Right renal cortex interstitium (tissue), 3 donors: ENCODE measurements around the gene TFAP2D. TPM values are rescaled to one million over a fixed set of nuclear protein-coding genes. Genes with fewer than 3 reads are reported as not detected.

ENCODE experiments used
- DNase-seq, 3 donors: peaks; one replicate each; pipeline ENCODE4 v3.0.0-alpha.2; 2013; ENCODE audit warnings: low read depth in 3 of 3, low spot score in 2 of 3
- polyA plus RNA-seq, 3 donors: library from polyadenylated mRNA; unstranded; fragments of 120-200 nt; gene quantifications; one replicate each; pipeline ENCODE4 v1.2.1, GENCODE V29; 2013; ENCODE audit not compliant: insufficient read length in 3 of 3

The TFAP2D gene
- not detected for polyA plus RNA-seq

DNA sequence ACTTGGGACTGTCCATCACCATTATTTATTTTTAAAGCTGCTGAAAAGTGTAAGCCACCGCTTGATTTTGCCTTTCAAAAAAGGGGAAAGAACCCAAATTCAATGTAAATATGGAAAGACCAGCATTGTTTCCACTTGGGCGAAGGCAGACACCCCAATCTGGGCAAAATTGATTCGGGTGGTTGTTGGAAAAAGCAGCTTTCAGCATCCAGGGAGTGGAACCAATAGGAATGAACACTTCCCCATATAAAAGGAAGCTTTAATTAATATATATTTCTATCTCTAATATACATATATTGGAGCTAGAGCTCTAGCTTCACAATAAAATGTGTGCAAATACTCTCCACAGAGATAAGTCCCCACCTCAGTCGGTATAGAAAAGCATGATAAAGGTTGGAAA lies at the start of gene TFAP2D:
TSS of gene TFAP2D (plus strand) at position 301 of the 400 bp plus-strand sequence. CDS start 530 bp downstream, outside the sequence.
- DNase-seq, result no peak

DNA sequence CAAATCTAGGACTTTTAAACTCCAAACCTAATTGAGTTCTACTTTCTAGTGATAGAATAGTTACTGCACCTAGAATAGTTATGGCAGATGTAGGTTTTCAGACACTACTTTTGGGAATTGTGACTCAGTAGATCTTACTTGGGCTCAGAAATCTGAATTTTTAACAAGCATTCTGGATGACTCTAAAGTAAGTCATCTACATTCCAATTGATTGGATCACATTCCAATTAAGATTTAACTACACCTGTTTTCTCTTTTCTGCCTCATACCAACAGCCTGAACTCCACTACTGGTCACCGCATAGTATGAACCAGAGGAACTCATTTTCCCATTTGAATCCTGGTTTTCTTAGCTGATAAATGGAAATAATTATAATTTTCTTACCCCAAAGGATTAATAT lies 49.5 kb upstream of the TFAP2D start:
- DNase-seq, result no peak

DNA sequence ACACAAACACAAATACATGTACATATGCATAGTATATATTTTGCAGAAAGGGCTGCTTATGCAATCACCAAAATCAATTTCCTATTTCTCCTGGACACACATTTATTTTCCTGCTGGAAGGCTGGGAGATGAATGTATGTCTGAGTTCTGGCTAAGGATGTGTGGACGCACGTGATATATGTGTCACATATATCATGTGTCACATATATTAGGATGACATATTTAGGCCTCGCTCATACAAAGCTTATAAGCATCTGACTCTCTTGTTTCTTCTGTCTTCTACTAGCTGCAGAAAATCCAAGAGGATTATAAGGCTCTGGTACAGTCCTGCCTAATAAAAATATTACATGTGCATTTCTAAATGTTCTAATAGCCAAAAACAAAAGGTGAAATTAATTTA lies 47.2 kb upstream of the TFAP2D start:
- DNase-seq, result no peak

DNA sequence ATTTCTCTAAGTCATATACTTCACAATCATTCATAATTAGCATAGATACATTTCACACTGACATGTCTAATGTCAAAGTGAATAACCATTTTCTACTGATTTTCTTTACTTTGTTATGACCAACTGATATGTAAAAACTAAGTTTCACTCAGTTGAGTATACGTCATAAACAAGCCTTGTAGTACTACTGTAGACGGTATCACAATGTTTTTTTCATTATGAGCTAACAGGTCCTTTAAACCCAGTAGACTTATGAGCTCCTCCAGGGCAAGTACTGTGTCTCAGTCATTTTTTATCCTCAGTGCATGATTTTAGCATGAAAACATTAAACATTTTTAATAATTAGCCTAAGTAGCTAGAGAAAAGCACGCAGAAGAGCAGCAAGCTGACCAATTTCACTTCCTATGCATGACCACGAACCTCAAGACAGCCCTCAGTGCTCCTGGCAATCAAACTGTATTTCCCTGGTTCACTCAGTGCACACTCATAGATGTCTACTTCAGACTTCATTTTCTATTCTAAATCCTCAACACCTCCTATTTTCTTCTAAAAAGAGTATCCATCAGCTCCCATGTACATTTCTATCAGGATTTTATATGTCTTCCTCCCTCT lies 32.0 kb upstream of the TFAP2D start:
- no peak for DNase-seq

DNA sequence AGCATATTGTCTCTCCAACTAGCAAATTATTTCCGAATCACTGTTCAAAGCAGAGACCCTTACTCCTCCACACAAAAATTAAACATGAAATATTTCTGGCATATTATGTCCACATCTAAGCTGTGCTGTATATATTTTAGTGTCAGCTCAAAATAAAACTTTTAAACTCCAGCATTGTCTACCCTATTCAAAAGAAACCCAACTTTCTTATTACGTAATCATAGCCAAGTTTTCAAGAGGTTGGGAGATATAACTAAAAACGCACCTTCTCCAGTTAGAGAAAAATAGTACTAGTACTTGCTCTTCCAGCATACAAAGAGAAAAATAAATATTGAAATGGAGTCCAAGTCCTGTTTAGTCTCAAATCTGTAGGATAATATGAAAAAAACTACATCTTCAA lies 24.1 kb upstream of the TFAP2D start:
- no peak for DNase-seq

DNA sequence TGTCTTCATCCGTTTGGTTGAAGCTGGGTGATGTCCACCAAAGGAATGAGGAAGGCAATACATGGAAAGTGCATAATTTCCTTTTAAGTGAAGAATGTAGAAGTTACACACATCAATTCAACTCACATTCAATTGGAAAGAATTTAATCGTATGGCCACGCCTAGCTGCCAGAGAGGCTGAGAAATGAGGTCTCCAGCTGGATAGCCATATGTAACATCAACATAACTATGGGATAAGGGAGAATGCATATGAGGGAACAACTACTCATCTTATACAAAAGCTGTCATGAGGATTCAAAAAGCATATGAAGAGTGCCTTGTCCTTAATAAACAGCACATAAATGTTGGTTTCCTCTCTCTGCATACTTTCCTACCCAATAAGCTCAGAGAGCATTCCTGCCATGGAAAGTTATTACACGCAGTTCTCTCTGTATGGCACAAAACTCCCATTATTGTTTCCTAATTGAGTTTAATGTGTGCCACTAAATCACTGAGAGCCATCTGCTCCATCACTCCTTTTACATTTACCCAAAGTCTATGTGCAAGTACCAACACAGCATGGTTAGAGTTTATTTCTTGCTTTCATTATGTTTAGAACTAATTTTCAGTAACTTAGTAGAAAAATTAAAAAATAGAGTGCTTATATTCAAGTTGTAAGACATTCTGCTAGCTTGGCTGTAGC lies 21.4 kb upstream of the TFAP2D start:
- no peak for DNase-seq

DNA sequence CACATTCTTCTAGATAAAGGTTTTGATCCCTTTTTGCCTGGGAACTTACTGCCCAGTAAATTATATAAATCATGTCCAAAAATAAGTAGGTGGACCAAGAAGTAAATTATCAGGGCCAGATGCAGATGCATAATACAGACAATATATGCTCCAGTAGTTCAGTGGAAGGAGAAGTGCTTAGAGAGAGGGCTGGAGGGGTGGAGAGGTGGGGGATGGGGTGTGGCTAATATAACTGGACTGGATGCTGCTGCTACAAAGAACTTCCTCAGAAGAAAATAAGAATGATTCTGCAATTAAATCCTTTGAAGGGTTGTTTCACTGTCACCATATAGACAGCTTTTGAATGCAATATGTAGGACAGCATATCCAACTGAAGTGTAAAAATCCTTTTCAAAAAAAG lies 14.8 kb upstream of the TFAP2D start:
- no peak for DNase-seq

DNA sequence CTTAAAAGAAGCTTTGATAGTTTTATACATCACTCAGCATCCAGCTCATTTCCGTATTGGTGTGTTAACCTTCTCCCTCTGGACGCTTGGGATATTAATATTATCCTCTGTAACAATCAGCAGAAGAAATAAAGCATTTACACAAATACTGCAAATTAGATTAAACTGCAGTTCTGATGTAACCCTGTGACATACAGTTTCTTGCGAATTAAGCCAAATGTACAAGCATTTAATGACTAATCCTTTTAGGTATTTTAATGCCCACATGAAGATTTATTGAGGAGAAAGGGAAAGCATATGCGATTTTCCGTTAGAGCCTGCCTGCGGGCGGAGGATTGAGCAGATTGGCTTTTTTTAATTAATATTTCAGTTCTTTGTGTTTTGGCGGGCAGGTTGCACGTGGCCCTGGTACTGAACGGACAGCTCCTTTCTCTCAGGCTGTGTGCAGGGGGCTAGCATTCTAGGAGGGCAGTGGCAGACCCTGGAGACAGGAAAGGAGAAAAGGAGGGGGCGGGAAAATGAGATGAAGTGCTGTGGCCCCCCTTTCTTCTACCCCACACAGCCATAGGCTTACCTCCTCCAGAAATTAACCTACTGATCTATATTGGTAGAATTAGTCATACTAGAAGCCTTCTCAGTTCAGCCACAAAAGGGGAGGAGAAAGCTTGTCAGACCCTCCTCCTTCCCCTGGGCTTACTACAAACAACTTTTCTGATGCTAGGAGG lies 14.1 kb upstream of the TFAP2D start:
- DNase-seq, result peak in 1 of 3 donors; percentile 13

DNA sequence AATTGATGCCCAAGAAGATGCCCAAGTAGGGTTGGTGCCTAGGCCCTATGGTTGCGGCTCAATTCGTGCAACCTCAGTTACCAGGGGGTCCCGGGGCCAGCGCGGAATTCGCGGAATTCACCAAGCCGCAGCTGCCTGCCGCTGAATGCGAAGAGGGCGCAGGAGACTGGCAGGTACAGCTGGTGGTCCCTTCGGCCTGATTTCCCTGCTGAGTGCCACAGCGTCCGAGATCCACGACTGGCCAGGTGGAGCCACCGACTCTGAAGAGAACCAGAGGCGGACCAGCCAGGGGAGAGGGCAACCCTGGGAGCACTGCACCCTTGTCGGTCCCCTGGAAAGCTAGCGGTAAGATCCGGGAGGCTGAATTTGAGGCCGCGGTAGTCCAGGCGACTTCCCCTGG lies 6.8 kb upstream of the TFAP2D start:
- DNase-seq, result no peak

DNA sequence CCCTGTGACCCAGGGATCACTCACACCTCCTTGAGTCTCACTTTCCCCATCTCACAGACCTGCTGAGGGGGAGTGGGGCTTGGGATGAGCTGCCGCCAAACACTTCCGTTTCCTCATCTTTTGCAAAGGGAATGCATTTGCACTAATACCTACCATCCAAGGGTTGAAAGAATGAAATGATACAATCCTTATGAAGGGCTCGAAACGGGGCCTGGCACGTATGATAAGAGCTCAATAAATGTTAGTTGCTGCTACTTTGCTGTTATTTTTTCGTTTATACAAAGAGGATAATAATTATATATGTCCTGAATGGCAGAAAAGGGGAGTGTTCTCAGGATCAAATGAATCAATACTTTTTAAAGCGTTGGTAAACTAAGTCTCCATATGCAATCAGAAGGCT lies 6.1 kb upstream of the TFAP2D start:
- no peak for DNase-seq

DNA sequence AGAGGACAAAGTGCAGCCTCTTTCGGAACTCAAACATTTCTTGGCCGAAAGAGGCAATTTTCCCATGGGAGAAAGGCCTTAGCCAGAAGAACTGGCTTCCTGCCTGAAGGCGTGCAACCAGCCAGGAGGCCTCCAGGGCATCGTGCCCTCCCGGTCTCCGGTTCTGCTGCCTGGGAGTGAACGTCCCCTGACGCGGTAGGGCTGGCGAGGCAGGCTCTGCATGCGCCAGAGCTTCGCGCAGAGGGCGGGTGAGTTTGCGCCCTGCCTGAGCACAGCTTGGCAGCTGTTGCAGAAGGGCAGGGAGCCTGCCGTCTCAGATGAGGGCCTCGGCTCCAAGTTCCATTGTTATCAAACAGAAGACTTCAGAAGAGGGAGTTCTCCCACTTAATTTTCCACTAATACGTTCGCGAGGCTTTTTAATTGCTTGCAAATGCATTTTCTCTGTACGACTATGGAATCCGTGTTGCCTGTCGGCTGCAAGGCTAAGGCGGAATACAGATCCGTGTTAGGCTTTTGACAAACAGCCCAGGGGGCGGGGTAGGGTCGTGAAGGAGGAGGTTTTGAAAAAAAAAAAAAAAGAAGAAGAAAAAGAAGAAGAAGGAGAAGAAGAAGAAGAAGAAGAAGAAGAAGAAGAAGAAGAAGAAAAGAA lies 5.5 kb upstream of the TFAP2D start:
- DNase-seq, result no peak

DNA sequence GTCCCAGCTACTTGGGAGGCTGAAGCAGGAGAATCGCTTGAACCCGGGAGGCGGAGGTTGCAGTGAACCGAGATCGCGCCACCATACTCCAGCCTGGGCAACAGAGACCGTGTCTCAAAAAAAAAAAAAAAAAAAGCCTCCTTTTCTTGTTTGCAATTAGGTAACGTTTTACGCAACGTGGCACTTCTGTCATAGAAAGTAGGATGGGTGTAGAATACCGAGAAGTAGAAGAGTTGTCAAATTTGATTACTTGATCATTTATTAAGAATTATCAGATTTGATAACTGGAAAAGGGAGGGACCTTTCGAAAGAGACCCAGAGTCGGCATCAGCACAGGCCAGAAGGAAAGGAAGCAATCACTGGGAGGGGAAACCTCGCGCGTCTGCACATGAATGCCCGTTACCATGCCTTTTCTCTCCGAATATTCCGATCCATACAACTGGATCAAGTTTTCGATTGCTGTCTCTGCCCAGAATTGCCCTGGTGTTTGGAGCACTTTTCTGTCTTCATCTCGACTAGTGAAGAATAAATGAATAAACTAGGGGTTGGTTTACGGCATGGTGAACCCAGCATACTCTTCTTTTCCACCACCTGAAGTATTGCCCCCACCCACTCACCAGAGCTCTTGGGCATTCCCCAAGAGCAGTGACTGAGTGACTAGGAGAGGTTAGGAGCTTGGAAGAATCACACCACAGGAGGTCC lies 4.5 kb upstream of the TFAP2D start:
- DNase-seq, result no peak

DNA sequence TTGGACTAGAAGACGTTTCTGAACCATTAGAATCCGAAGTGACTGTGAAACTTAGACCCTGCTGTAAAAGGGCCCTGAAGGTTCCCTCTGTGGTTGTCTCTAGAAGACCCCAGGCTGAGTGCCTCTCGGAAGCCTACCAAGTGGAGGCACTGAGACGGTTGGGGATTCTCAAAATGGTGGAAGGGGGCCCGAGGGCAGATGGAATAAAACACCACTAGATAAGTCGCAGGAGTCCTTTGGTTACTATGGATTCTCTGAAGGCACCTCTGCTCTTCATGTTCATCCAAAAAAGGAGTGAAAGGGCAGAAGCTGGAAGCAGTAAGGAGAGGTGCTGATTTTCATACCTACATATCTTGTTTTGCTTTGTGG lies 4.0 kb upstream of the TFAP2D start:
- DNase-seq, result no peak

DNA sequence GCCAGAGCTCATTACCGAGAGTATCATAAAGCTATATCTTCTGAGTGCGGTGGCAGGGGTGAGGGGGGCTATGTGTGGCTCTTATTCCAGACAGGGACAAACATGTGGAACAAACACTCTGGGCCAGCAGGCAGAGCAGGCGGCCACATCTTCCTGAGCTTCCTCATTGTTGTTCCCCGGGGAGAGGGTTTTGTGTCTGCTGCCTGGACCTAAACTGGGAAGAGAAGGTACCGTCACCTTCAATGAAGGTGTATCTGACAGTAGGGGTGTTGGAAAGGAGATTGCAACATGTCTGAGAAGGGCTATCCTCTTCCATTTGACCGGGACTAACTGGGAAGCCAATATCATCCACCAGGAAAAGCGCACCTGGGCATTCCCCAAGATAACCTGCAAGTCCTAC lies 1.6 kb upstream of the TFAP2D start:
- DNase-seq, result no peak

DNA sequence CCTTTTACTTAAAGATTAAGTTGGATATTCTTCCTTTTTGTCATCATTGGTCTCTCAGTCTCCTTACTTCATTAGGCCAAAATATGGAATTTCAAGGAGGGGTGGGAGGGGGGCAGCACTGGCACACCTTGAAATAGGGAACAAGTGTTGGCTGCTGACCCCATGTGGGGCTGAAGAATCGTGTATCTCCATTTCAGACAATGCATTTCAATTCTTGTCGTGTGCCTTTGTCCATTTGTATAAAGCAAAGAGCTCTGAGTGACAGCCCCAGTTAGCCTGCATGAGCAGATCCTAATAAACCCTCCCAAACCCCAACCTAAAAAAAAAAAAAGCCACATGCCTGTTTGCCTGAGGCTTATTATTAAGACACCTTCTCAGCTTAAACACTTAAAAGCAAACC lies 1.0 kb upstream of the TFAP2D start:
- DNase-seq, result no peak

DNA sequence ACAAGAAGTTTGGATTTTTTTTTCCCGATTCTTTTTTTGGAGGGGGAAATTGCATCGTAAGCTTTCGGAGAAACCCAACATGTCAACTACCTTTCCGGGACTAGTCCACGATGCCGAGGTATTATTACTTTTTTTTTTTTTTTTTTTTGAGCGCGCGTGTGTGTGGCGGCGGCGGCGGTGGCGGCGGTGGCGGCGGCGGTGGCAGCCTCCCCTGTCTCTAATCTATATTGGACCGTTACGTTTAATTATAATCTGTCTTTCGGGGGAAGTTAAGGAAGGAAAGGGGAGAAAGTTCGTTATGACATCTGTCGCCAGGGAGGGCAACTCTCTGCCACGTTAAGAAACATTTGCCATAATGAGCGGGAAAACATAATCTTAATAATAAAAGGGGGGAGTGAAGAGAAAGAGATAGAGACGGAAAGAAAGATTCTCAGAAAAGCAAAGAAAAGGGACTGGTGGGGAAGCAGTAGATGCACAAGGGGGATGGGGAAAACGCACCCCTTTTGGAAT lies 706 bp downstream of the TFAP2D start:
- no peak for DNase-seq

DNA sequence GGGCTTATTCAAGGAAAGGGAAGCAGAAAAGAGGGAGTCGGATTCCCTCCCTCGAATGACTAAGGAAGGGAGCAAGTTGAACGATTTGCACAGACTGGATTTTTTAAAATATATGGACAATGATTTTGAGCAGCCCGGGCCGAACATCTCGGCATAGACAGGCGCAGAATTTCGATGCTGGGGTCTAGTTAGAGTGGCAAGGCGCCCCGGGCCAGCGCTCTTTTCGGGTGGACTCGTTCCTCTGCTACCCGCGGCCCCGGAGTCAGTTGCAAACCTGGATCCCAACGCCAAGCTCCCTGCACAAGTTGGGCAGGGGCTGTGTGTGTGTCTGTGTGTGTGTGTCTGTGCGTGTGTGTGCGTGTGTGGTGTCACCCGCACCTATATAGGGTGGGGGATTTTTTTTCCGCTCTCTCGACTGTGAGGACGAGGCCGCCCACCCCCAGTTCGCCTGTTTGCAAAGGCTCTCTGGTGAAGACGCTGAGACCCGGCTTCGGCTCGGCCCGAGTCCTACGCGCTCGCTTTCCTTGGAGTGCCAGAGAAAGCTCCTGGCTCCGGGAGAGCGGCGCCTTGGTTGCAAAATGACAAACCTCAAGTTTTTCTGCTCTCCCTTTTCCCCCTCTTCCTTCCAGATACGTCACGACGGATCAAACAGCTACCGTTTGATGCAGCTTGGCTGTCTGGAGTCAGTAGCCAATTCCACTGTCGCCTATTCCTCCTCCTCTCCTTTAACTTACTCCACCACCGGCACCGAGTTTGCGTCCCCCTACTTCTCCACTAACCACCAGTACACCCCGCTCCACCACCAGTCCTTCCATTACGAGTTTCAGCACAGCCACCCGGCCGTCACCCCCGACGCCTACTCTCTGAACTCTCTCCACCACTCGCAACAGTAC lies 1.4 kb downstream of the TFAP2D start:
- DNase-seq, result no peak

DNA sequence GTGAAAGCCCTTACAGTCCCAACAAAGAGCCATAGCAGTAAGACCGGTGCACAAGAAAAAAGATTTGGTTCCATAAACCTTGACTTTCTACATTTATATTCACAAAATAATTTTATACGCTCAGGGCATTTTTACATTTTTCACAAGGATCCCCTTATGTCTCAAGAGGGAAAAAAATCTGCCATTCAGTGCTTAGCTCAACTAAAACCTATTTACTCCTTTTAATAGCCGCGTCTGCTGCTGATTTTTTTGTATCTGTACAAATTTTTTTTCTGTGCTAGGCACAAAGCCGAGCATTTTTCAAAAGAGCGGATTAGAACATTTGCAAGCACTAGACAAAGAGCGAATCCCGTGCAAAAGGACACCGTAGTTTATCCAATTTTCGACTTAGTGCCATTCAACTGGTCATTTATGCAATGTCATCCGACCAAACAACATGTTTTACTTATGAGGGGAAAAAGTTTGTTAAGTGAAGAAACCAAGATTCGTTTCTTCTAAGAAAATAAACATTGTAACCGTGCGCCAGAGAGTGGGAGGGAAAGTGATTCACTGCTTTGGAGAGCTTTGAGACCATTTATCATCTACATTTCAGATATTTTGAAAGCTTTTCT lies 3.7 kb downstream of the TFAP2D start:
- no peak for DNase-seq

DNA sequence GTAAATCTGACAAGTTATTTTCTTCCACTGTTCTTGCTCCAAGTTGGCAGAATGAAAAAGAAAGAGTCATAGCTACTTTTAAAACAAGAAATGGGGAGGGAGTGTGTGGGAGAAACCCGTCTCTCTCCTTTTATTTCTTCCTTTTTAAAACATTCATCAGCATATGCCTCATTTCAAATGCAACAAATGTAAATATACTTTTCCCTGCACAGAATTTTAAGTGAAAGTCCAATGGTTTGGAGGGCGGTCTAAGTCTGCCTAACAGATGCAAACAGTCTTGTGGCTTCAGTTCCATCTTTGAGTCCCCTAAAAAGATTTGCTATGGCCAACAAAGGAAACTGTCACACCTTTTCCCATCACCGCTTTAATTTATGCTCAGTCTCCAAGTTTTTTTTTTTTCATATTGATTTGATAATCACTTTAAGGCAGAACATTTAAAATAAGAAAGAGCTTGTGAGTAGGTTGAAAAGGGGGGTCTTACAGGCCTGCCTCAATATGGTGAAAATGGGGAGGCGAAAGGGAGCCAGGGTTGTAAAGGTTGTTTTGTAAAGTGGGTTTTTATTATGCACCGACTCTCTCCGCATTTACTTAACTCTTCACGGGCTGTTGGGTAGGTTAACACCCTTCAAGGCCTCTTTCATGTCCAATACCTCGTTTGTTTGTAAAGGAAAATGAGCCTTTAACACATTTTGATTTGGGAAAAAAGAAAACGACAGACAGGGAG lies 4.6 kb downstream of the TFAP2D start:
- no peak for DNase-seq
